GM19043 (cell line): ENCODE results near the gene GJB6.
A peak's percentile ranks its signal among the peaks of the same experiment; 100 is the strongest.
"Not testable (repeated sequence)": the region's sequence is repeated elsewhere in the genome, so short reads cannot be mapped to it uniquely, and the experiment has no call there.

ENCODE experiments used
- ATAC-seq: cut with Tn5 transposase; IDR thresholded peaks from one replicate; pipeline ENCODE4 v1.9.1; 2021; ENCODE audit warnings: low read depth; ENCODE audit not compliant: unreplicated experiment

Gene GJB6

DNA sequence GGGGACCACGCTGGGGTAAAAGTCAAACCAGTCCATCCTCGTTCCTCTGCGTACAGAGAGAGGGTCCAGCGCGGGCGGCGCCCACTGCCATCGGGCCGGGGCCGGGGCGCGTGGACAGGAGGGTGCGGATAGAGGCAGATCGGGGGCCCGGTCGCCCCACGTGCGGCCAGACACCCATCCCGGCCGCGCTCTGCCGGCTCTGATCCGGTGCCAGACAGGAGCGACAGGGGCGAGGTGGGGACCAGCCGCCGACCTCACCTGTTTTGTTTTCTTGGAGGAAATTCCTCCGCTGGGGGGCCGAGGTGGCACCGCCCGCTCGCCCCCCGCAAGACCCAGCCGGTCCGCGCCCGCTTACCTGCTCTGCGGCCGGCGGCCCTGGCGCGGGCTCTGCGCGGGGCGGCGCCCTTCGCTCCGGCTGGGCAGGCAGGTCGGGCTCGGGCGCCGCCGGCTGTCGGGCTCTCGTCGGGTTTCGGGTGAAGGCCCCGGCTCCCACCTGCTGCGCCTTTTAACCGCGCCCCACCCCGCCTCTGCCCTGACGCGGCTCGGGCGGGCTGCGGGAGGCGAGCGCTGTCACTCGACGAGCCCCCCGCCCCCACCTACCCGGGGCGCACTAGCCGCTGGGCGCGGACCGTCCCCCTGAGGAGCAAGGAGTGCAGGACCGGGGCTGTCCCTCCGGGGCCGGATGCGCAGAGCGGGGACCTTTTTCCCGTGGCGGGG is at the start of gene GJB6:
Gene GJB6 (minus strand): TSS at position 481 of the 717 bp plus-strand sequence. CDS start 8,839 bp downstream, outside the sequence.
- ATAC-seq: no peak

DNA sequence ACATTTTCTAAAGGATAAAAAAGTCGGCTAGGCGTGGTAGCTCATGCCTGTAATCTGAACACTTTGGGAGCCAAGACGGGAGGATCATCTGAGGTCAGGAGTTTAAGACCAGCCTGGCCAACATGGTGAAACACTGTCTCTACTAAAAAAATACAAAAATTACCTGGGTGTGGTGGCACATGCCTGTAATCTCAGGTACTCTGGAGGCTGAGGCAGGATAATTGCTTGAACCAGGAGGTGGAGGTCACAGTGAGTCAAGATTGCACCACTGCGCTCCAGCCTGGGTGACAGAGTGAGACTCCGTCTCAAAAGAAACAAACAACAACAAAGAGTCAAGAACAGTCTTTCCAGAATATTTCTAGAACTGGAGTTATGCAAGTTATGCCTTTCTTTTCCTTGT is 44.8 kb upstream of the GJB6 start:
- ATAC-seq: not testable (repeated sequence)

DNA sequence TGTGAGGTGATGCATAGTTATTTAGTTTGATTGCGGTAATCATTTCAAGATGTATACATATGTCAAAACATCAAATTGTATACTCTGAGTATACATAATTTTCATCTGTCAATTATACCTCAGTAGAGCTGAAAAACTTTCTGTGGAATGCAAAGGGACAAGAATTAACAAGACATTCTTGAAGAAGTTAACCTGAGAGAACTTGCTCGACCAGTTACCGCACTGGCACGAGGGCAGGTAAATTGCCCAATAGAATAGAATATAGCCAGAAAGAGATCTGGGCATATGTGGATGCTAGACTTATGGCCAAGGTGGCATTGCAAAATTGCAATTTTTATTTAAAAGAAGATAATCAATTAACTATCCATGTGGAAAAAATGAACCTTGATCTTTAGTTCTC is 42.3 kb upstream of the GJB6 start:
- no peak for ATAC-seq

DNA sequence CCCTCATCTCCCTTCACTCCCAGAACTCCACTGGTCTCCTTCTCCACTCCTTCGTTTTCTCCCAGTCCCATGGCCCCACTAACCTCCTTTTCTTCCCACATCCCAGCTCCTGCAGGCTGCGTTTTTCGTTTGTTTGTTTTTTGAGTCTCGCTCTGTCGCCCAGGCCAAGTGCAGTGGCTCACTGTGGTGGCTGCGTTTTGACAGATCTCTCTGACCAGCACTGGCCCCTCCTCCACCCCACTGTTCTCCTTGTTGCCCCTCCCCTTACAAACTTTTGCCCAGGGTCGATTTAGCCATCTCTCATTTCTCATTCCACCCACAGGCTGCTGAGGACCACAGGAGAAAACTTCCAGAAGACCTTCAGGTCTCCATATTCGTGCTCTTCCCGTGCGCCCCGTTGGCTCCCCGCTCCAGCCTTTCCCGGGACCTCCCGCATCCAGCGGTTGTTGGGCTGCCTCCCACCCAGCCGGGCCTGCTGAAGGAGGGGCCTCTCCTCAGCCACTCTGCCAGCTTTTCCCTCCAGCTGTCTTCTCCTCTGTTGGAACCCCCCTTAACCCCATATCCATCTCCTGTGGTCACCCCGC is 40.6 kb upstream of the GJB6 start:
- no peak for ATAC-seq

DNA sequence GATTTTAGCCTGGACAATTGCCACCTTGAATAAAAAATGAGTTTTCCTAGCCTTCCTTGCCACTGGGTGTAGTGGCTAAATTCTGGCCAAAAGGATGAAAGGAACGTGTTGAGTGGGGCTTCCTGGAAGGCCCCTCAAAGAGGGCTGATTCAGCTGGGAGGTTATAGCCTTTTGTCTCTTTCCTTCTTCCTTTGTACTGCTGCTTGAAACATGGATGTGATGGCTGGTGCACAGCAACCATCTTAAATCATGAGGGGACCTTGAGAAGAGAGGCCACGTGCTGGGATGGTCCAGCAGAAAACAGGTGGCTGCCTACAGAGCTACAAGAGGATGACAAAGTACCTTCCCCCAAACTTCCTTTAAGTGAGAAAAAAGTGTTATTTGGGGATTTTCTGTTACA is 40.0 kb upstream of the GJB6 start:
- ATAC-seq: no peak

- ATAC-seq: no peak
Measured at GRCh38 chr13:20271441-20271840, 39.3 kb upstream of the GJB6 start.

GRCh38 chr13:20270163-20270865 is 38.2 kb upstream of the GJB6 start:
- no peak for ATAC-seq

DNA sequence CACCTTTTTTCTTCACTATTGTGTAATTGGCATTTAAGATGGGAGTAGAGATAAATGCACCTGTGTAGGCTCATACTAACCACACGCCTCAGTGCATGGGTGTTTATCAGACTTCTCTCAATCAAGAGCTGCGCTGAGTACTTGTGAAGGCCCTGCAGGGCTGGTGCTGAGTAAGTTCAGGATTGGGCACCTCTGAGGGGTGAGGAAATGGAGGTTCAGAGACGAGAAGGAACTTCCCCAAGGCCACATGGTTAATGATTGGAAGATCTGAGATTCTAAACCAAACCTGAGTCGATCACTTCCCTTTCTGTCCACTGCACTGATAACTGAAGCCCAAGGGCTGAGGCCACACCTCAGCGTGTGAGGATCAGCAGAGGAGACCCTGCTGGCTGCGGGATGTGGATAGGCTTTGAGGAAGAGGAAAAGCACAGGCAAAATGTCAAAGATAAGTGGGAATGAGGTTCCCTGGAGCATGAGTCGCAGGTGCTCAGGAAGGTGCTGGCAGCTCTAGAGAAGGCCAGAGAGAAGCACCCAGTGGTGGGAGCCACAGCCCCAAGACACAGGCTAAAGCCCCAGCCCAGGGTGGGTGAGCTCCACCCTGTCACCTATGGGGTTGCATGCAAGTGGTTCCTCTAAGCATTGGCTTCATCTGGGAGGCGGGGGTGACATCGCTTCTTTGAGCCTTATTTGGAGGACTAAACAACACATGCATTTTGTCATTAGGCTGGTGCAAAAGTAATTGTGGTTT is 32.3 kb upstream of the GJB6 start:
- ATAC-seq: peak; percentile 98

DNA sequence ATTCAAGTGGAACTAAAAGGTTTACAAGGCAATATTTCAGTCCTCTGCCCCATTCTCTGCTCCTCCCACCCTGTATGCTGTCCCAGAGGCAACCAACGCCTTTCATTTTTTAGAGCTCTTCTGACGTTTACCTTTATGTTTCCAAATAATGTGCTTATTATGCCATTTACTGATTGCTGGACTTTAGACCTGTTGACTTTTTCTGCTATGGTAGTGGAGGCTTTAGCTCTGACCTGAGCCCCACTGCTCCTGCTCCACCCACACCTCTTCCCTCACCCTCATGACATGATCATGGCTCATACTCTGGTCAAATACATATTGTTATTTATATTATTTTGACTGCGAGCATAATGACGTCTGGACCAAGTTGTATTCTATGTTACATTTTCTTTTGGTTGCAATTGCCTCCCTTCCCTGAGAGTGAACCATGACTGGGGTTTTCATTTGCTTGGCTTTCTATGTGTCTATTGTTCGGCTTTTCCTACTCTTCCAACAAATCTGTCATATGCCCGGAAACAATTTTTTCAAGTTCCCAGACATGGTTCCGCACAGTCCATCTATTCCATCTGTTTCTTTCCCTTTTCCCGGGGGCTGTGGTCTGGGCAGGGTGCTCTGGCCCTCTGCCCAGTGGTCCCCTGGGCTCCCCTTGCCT is 31.4 kb upstream of the GJB6 start:
- no peak for ATAC-seq

DNA sequence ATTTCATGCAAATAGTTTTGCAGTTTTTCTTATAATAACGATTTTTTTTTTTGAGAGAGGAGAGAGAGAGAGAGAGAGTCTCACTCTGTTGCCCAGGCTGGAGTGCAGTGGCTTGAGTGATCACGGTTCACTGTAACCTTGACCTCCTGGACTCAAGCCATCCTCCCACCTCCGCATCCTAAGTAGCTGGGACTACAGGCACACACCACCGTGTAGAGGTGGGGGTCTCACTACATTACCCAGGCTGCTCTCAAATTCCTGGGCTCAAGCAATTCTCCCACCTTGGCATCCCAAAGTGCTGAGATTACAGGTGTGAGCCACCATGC is 26.8 kb upstream of the GJB6 start:
- ATAC-seq: no peak

DNA sequence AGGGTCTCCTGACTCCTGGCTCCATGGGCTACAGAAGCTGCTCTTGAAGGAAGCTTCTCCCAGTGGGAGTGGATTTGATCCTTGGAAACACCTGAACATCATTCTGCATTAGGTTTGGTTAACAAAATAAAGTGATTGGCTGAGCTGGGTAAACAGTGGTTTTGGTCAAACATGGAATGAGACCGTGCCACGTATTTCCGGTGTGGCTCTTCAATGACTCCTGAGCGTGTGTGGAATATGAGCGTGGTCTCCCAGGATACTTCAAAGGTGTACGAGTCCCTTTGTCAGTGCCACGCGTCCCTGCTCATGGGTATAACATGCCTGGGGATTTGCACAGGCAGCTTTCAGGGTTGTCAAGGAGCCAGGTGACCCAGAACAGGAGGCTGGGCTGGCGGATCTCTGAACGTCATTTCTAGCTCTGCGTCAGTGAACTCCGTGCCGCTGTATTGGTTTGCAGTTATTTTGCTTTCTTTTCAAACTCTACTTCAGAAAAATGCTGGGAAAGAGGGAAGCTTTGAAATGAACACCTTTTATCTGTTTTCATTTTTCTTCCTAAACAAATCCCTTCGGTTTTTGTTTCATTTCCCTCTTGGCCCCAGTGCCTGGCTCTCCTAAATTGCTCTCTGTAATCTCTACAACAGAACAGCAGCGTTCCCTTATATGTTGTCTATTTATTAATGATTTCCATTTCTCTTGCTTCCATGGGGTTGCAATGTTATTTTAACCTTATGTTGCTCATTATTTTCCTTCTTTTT is 26.3 kb upstream of the GJB6 start:
- no peak for ATAC-seq

DNA sequence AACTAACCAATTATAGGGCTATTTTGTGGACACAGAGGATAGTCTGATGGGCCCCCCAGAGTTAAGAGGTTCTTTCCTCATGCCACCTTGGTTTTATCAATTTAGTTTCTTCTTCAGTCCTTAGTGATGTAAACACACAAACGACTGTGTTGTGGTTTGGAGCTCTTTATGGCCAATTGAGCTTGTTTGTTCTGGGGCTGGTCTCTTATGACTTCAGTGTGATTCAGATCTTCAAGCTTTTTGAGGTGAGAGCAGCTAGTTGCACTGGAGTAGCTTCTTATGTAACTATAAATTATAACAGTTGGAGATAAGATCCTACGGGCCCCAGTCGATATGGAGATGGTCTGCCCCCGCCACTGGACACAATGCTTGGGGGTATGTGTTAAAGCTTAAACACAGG is 22.0 kb upstream of the GJB6 start:
- no peak for ATAC-seq

- no peak for ATAC-seq
Measured at GRCh38 chr13:20249913-20250312, 17.8 kb upstream of the GJB6 start.

DNA sequence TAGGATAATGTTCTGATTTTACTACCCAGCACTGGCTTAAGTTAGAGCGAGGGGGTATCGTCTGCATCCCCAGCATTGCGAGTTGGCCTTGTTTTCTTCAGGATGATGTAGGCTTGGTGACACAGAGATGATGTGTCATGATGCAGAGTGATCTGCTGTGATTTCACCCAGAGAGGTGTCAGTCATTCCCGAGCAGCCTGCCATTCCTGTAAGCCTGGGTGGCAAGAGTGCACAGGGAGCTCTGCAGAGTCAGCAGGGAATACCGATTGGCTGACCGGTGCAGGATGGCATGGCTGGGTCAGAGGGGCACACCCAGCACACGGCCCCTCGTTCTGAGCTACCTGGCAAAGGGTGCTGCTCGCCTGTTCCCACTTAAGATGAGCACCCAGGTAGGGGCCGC is 15.8 kb upstream of the GJB6 start:
- ATAC-seq: no peak

GRCh38 chr13:20247403-20247802 is 15.3 kb upstream of the GJB6 start:
- ATAC-seq: no peak

- ATAC-seq: no peak
Measured at GRCh38 chr13:20241593-20241992, 9.5 kb upstream of the GJB6 start.

GRCh38 chr13:20239748-20240147 is 7.6 kb upstream of the GJB6 start:
- ATAC-seq: no peak

DNA sequence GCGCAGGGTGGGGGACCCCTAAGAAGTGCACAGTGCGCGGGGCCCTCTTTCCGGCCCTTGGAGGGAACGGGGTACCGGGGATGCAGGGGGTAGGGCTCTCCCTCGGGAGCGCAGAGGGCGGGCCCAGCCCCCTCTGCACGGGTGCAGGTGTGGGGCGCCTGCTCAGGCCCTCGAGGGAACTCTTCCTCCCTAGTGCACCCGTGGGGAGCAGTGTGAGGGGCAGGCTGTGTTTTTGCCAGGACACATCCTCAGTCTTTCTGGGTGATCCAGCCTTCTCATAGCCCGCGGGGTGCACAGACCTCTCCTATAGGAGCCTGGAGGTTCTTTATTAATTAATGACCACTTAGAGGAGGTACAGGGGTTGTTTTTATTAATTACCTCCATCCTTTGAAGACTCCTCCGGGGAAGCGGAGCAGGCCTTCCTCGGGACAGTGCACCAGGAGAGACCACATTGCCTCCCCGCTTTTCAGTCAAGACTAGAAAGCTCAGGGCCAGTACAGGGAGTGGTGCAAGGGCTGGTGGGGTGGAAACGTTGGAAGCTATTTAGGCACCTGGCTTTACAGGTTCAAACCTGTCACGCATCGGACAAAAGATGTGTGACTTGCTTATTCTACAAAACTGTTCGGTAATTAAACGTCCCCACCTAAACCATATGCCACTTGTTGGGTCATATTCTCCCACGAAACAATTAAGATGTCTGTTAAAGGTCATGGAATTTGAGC is 598 bp upstream of the GJB6 start:
- no peak for ATAC-seq
